Colonic mucosa (tissue), 4 donors: ENCODE results near the gene UBE2V1. TPM values are rescaled to one million over a fixed set of nuclear protein-coding genes. Genes with fewer than 3 reads are reported as not detected.
A peak's percentile ranks its signal among the peaks of the same experiment; 100 is the strongest.
"Not testable (repeated sequence)": the region's sequence is repeated elsewhere in the genome, so short reads cannot be mapped to it uniquely, and the experiment has no call there.

Experiments
- DNase-seq: peaks from one replicate; pipeline ENCODE4 v3.0.0-alpha.2; 2020
- H3K27ac ChIP-seq: fragments of 200-600 bp; one replicate; pipeline ENCODE4 v1.8.0; 2021
- H3K27me3 ChIP-seq: fragments of 200-600 bp; one replicate; pipeline ENCODE4 v1.8.0; 2021
- H3K36me3 ChIP-seq: fragments of 200-600 bp; one replicate; pipeline ENCODE4 v1.8.0; 2021
- H3K4me1 ChIP-seq: fragments of 200-600 bp; one replicate; pipeline ENCODE4 v1.8.0; 2021; ENCODE audit warnings: mild to moderate bottlenecking
- H3K4me3 ChIP-seq: fragments of 200-600 bp; one replicate; pipeline ENCODE4 v1.8.0; 2021
- H3K9ac ChIP-seq, 2 donors: one replicate each; pipeline ENCODE4 v1.7.0; 2013; ENCODE audit warnings: control low read depth in 2 of 2, low read depth in 2 of 2, low read length in 2 of 2
- H3K9me3 ChIP-seq: fragments of 200-600 bp; one replicate; pipeline ENCODE4 v1.8.0; 2021
- intact Hi-C: fragments of 100-400 bp; cut with DNase I; formaldehyde crosslinking; loops from one replicate; pipeline ENCODE4 v1.14.1; 2022
- total RNA-seq, 2 donors: library from RNA; stranded (reverse); fragmentation: NEBNext Ultra II Directional in 1 of 2; extraction: Animal tissue kit (Norgen Biotek cat#: 25700) in 1 of 2; gene quantifications; one replicate each; pipeline ENCODE4 v1.2.1, GENCODE V29; 2021
- TF ChIP-seq, protein P1 (sequence below): fragments of 200-600 bp; IDR thresholded peaks from one replicate; pipeline ENCODE4 v1.8.0; 2022; ENCODE audit warnings: antibody characterized with exemption, mild to moderate bottlenecking
- donor health status: healthy.
- donor health status: DM: no; HTN: no; CAD: no.
- donor health status: DM: no; HTN: no; CAD: no.

UBE2V1 gene
- total RNA-seq, 2 donors from 2014 or later: 77.1 to 83.5 TPM

DNA sequence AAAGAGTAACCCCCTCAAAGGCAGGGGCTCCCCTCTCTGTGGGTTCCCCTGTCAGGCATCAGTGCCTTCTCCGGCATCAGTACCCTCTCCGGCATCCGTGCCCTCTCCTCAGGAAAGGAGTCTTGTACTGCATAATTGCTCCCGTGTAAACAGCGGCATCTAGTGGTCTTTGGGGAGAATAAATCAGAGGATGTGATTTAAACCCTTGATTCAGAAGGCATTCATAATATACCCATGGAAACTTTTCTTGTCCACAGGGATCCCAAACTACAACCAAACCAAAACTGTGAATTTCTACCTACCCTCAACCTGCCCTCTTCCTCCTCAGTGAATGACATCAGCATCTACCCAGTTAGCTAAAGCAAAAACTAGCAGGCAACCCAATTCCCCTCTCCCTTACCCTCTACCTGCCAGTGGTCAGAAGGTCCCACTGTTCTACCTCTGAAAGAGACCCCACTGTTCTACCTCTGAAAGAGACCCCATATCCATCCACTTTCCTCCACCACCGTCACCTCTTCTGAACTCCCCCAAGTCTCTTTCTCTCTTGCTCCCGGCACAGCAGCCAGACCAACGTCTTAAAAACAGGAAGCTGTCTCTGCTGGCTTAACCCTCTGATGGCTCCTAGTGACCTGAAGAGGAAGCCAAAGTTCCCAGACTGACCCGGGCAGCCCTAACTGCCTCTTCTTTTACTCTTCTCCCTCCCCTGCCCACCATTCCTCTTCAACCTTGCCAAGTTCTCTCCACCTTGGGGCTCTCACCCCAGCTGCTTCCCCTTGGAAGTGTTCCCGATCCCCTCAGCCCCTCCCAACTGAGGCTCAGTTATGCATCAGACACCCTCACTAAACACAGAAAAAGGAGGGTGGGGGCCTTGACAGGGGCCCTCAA, 27.2 kb downstream of the UBE2V1 start:
- intact Hi-C loops: no loop called here
- Histone ChIP-seq H3K27ac (peak overlapping the region; percentile 10), H3K9me3 (no peaks in the 10 kb centered on the region), H3K9ac (peak overlapping the region; percentile 18 to 44), H3K36me3 (no peaks in the 10 kb centered on the region), H3K4me1 (peaks cover 9% of the 10 kb centered on the region), H3K27me3 (no peaks in the 10 kb centered on the region), H3K4me3 (no peak overlapping the region)
- TF ChIP-seq, protein P1, sequence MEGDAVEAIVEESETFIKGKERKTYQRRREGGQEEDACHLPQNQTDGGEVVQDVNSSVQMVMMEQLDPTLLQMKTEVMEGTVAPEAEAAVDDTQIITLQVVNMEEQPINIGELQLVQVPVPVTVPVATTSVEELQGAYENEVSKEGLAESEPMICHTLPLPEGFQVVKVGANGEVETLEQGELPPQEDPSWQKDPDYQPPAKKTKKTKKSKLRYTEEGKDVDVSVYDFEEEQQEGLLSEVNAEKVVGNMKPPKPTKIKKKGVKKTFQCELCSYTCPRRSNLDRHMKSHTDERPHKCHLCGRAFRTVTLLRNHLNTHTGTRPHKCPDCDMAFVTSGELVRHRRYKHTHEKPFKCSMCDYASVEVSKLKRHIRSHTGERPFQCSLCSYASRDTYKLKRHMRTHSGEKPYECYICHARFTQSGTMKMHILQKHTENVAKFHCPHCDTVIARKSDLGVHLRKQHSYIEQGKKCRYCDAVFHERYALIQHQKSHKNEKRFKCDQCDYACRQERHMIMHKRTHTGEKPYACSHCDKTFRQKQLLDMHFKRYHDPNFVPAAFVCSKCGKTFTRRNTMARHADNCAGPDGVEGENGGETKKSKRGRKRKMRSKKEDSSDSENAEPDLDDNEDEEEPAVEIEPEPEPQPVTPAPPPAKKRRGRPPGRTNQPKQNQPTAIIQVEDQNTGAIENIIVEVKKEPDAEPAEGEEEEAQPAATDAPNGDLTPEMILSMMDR: peak; percentile 80
- peak; percentile 52 for DNase-seq

DNA sequence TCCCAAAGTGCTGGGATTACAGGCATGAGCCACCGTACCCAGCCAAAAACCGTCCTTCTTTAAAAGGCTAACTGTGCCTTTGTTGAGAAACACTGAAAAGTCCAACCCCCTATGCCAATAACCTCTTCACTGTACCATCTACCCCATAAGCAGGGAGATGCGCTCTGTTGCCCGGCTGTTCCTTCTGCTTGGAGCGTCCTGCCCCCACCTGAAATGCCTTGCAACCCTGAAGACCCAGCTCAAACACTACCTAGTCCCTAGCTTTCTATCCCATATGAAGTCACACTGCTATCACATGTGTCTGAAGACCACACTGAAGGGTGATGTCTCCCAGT, 27.8 kb downstream of the UBE2V1 start:
- Histone ChIP-seq H3K27ac (no peak overlapping the region), H3K36me3 (no peaks in the 10 kb centered on the region), H3K4me3 (no peak overlapping the region), H3K9me3 (no peaks in the 10 kb centered on the region), H3K9ac (peak overlapping the region in 1 of 2 donors; percentile 44), H3K4me1 (peaks cover 9% of the 10 kb centered on the region), H3K27me3 (no peaks in the 10 kb centered on the region)
- TF ChIP-seq, protein P1: no peak
- no peak for DNase-seq
- intact Hi-C loops: no loop called here

DNA sequence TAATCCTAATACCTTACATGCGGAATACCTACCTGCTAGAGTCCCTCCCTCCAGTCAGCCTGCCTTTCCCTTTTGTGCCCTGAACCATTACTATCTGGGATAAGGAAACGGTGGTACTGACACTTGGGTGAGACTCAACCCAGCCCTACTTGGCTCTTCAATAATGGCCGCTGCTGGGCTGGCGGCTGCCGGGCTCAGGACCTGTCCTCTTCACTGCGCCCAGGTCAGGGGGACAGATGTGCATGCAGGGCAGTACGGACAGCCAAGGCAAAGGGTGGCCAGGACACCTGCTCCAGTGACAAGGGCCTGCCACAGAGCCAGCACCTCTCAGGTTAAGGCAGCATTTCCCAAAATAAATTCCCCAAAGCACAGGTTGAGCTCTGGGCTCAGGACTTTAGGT, 29.9 kb downstream of the UBE2V1 start:
- no peak for DNase-seq
- intact Hi-C loops: no loop called here
- Histone ChIP-seq H3K27ac (no peak overlapping the region), H3K4me1 (peaks cover 9% of the 10 kb centered on the region), H3K4me3 (no peak overlapping the region), H3K27me3 (no peaks in the 10 kb centered on the region), H3K9me3 (no peaks in the 10 kb centered on the region), H3K9ac (no peak overlapping the region), H3K36me3 (no peaks in the 10 kb centered on the region)
- TF ChIP-seq, protein P1: no peak

DNA sequence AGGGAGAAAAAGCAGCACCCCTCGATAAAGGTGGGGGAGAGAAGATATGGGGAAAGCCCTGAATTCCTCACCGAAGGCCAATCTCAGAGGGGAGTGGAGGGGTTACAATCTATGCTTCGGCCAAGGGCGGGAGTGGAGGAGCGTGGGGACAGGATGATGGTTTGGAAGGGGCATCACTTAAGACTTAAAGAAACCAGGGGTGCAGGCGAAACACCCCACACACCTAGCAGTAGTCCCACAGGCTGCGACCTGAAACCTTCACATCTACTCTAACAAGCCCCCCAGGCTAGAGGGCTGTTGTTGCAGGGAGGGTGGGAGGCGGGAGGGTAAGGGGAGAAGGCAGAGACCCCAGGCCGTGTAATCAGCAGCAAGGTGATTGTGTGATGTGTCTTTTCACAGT, 30.9 kb downstream of the UBE2V1 start:
- H3K27me3 ChIP-seq, intact Hi-C loops, H3K4me1 ChIP-seq, H3K9me3 ChIP-seq, H3K27ac ChIP-seq, H3K4me3 ChIP-seq, DNase-seq, H3K36me3 ChIP-seq, H3K9ac ChIP-seq: not testable (repeated sequence)

DNA sequence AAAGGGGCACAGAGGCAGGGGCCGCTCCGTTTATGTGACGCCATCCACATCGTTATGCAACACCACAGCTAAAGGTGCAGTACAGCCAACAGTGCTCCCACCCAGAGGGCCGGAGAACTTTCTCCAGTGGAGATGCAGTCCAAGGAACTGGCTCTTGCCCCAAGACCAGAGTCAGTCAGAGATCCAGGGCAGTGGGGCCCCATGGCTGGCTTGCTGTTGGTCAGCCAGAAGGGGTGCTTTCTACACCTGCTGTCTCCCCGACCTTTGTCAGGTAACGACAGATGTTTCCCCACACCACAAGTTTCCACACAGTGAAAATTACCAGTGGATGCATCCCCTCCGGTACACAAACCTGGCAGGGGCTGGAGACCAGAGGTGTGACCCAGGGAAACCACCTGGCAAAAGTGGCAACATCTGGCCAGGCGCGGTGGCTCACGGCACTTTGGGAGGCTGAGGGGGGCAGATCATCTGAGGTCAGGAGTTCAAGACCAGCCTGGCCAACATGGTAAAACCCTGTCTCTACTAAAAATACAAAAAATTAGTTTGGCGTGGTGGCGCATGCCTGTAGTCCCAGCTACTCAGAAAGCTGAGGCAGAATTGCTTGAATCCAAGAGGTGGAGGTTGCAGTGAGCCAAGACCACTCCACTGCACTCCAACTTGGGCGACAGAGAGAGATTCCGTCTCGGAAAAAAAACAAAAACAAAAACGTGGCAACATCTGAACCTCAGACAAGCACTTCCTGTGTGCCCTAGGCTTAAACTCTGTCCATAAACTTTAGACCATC, 34.9 kb downstream of the UBE2V1 start:
- TF ChIP-seq, protein P1: no peak
- H3K27ac ChIP-seq: no peak overlapping the region
- no peak for DNase-seq
- H3K9ac ChIP-seq: no peak overlapping the region
- no peaks in the 10 kb centered on the region for H3K27me3 ChIP-seq
- no peak overlapping the region for H3K4me3 ChIP-seq
- no peaks in the 10 kb centered on the region for H3K4me1 ChIP-seq
- H3K9me3 ChIP-seq: no peaks in the 10 kb centered on the region
- intact Hi-C loops: no loop called here
- no peaks in the 10 kb centered on the region for H3K36me3 ChIP-seq

DNA sequence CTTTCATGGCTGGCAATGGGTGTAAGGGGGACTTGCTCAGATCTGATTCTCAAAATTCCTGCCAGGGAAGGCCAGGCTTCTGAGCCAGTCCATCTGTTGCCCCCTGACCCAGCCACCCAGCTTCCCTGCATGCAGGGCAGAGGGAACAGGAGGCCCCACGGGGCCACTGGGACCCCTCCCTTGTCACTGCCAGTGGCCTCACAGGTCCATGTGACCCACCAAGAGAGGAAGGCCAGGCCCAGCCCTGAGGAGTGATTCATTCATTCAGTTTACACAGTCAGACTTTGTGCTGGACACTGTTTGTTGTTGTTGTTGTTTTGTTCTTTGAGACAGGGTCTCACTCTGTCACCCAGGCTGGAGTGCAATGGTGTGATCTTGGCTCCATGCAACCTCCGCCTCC, 39.5 kb downstream of the UBE2V1 start:
- intact Hi-C loops: no loop called here
- no peaks in the 10 kb centered on the region for H3K4me1 ChIP-seq
- H3K4me3 ChIP-seq: no peak overlapping the region
- H3K27ac ChIP-seq: no peak overlapping the region
- H3K9ac ChIP-seq: no peak overlapping the region
- no peak for DNase-seq
- H3K9me3 ChIP-seq: no peaks in the 10 kb centered on the region
- H3K27me3 ChIP-seq: no peaks in the 10 kb centered on the region
- TF ChIP-seq, protein P1: no peak
- H3K36me3 ChIP-seq: no peaks in the 10 kb centered on the region
